ENCODE data around the gene ATP4A. TPM values are rescaled to one million over a fixed set of nuclear protein-coding genes. Genes with fewer than 3 reads are reported as not detected.

Gene ATP4A
- total RNA-seq, 3 donors from 2014 or later (not counting 1 experiment from before 2014, with no cell fraction given) = not detected

DNA sequence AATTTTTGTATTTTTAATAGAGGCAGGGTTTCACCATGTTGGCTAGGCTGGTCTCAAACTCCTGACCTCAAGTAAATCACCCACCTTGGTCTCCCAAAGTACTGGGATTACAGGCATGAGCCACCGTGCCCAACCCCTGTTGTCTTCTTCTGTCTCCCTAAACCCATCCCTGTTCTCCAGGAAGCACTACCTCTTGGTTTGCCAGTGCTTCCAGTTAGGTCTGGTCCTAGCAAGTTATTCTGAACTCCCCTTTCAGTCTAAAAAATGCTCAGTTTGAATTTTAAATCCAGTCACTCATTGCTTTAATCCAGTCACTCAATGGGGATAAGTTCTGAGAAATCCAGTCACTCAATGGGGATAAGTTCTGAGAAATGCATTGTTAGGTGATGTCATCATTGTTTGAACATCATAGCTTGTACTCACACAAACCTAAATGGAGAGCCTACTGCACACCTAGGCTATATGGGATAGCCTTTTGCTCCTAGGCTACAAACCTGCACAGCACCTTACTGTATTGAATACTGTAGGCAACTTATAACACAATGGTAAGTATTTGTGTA is 8.0 kb upstream of the ATP4A start:
- Histone ChIP-seq H3K36me3 (ENCODE audit: control insufficient read depth, insufficient read depth, low read length) (no peaks in the 10 kb centered on the region), H3K27me3 (ENCODE audit: control insufficient read depth, insufficient read depth, low read length) (peaks cover 2% of the 10 kb centered on the region), H3K4me3 (ENCODE audit: low read length) (no peak overlapping the region), H3K27ac (ENCODE audit: low read length) (no peak overlapping the region), H3K4me1 (ENCODE audit: control insufficient read depth, insufficient read depth, low read length) (no peaks in the 10 kb centered on the region), H3K9me3 (ENCODE audit: control insufficient read depth, insufficient read depth, low read length) (peaks cover 11% of the 10 kb centered on the region)
- H3K9me3 Mint-ChIP-seq = peaks cover 4 to 11% of the 10 kb centered on the region in 2 donors
- peaks cover 13% of the 10 kb centered on the region for H3K36me3 Mint-ChIP-seq
- TF ChIP-seq, protein P1, sequence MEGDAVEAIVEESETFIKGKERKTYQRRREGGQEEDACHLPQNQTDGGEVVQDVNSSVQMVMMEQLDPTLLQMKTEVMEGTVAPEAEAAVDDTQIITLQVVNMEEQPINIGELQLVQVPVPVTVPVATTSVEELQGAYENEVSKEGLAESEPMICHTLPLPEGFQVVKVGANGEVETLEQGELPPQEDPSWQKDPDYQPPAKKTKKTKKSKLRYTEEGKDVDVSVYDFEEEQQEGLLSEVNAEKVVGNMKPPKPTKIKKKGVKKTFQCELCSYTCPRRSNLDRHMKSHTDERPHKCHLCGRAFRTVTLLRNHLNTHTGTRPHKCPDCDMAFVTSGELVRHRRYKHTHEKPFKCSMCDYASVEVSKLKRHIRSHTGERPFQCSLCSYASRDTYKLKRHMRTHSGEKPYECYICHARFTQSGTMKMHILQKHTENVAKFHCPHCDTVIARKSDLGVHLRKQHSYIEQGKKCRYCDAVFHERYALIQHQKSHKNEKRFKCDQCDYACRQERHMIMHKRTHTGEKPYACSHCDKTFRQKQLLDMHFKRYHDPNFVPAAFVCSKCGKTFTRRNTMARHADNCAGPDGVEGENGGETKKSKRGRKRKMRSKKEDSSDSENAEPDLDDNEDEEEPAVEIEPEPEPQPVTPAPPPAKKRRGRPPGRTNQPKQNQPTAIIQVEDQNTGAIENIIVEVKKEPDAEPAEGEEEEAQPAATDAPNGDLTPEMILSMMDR (IDR thresholded peaks at IDR 0.05) = no peak
- H3K27ac Mint-ChIP-seq = no peak overlapping the region
- H3K27me3 Mint-ChIP-seq (ENCODE audit: low read depth in 2 of 2) = peaks cover 9 to 20% of the 10 kb centered on the region in 2 donors
- no peak for DNase-seq
- H3K4me3 Mint-ChIP-seq = no peak overlapping the region
- ATAC-seq = no peak
- H3K4me1 Mint-ChIP-seq = no peaks in the 10 kb centered on the region
- WGBS (ENCODE audit: insufficient coverage) = 90% methylated on average over 1 of the region's 1 CpG
- intact Hi-C loops (cut with micrococcal nuclease) = no loop called here

DNA sequence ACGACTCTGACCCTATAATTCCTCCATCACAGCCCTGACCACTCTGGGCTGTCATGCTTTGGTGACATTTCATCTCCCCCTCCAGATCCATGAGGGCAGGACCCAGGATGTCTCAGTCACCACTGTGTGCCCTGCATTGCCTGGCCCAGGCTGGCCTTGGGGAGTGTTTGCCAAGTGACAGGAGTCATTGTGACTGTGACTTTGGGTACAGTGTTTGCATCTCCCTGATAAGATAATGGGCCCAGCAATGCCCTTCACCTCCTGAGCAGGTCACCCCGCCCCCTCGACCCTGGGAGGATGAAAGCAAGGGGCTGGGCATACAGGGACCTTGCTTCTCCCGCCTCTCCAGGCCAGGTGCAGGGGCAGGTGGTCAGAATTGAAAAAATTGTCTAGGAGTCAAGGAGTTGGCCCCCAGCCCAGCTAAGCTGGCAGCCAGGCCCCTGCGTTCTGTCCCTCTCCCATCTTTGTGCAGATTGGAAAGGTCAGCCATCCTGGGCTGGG is 5.9 kb upstream of the ATP4A start:
- Histone ChIP-seq H3K4me3 (ENCODE audit: low read length) (no peak overlapping the region), H3K4me1 (ENCODE audit: control insufficient read depth, insufficient read depth, low read length) (no peaks in the 10 kb centered on the region), H3K27ac (ENCODE audit: low read length) (no peak overlapping the region), H3K27me3 (ENCODE audit: control insufficient read depth, insufficient read depth, low read length) (peaks cover 2% of the 10 kb centered on the region), H3K36me3 (ENCODE audit: control insufficient read depth, insufficient read depth, low read length) (no peaks in the 10 kb centered on the region), H3K9me3 (ENCODE audit: control insufficient read depth, insufficient read depth, low read length) (no peaks in the 10 kb centered on the region)
- intact Hi-C loops (cut with micrococcal nuclease) = no loop called here
- H3K36me3 Mint-ChIP-seq = no peaks in the 10 kb centered on the region
- TF ChIP-seq, protein P1 (IDR thresholded peaks at IDR 0.05) = no peak
- H3K4me1 Mint-ChIP-seq = no peaks in the 10 kb centered on the region
- H3K27me3 Mint-ChIP-seq (ENCODE audit: low read depth in 2 of 2) = peaks cover 12 to 20% of the 10 kb centered on the region in 2 donors
- ATAC-seq = no peak
- no peaks in the 10 kb centered on the region for H3K9me3 Mint-ChIP-seq
- 64% methylated on average over 5 of the region's 5 CpGs for WGBS (ENCODE audit: insufficient coverage)
- DNase-seq = no peak
- H3K4me3 Mint-ChIP-seq = no peak overlapping the region
- no peak overlapping the region for H3K27ac Mint-ChIP-seq

DNA sequence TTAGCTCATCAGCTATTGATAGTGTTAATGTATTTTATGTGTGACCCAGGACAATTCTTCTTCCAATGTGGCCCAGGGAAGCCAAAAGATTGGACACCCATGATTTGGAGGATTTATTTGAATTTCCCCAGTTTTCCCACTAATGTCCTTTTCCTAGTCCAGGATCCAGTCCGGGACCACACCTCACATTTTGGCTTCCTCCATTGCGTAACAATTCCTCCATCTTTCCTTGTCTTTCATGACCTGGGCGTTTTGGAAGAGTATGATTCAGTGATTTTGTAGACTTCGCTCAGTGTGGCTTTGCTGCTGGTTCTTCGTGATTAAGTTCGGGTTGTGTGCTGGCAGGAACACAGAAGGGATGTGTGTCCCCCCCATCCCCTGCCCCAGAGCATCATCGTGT is 3.3 kb upstream of the ATP4A start:
- no peaks in the 10 kb centered on the region for H3K36me3 Mint-ChIP-seq
- H3K4me1 ChIP-seq (ENCODE audit: control insufficient read depth, insufficient read depth, low read length) = no peaks in the 10 kb centered on the region
- peaks cover 12 to 22% of the 10 kb centered on the region in 2 donors for H3K27me3 Mint-ChIP-seq (ENCODE audit: low read depth in 2 of 2)
- WGBS (ENCODE audit: insufficient coverage) = 90% methylated on average over 5 of the region's 7 CpGs
- ATAC-seq (no peak), DNase-seq (no peak)
- H3K27me3 ChIP-seq (ENCODE audit: control insufficient read depth, insufficient read depth, low read length) = peaks cover 2% of the 10 kb centered on the region
- TF ChIP-seq, protein P1 (IDR thresholded peaks at IDR 0.05) = no peak
- no peaks in the 10 kb centered on the region for H3K36me3 ChIP-seq (ENCODE audit: control insufficient read depth, insufficient read depth, low read length)
- H3K9me3 ChIP-seq (ENCODE audit: control insufficient read depth, insufficient read depth, low read length) = no peaks in the 10 kb centered on the region
- intact Hi-C loops (cut with micrococcal nuclease) = no loop called here
- no peaks in the 10 kb centered on the region for H3K9me3 Mint-ChIP-seq
- no peak overlapping the region for H3K4me3 Mint-ChIP-seq
- no peak overlapping the region for H3K27ac ChIP-seq (ENCODE audit: low read length)
- no peak overlapping the region for H3K4me3 ChIP-seq (ENCODE audit: low read length)
- H3K27ac Mint-ChIP-seq = no peak overlapping the region
- H3K4me1 Mint-ChIP-seq = no peaks in the 10 kb centered on the region
